ENCODE results near the gene SHB. TPM values are rescaled to one million over a fixed set of nuclear protein-coding genes. Genes with fewer than 3 reads are reported as not detected.

SHB gene
- total and polyA plus RNA-seq, 2 of the 8 experiments (the other 6 are each of a cell fraction or from before 2014, with no cell fraction given) = 4.1 to 12.6 TPM

- TF ChIP-seq RNF2 (IDR thresholded peaks at IDR 0.05; ENCODE audit: borderline replicate concordance, low read depth, low read length, missing control alignments, poor library complexity, severe bottlenecking) (no peak), JUND (IDR thresholded peaks at IDR 0.05; ENCODE audit: low read length) (no peak), SP4 (IDR thresholded peaks at IDR 0.05; ENCODE audit: low read length) (no peak), TBP (IDR thresholded peaks at IDR 0.05; ENCODE audit: low read depth, low read length) (no peak), JUN (IDR thresholded peaks at IDR 0.05; ENCODE audit: low read depth, low read length) (no peak), CTBP2 (IDR thresholded peaks at IDR 0.05; ENCODE audit: borderline replicate concordance, insufficient read depth, insufficient read length, low read length) (no peak)
- TF ChIP-seq, protein P1, sequence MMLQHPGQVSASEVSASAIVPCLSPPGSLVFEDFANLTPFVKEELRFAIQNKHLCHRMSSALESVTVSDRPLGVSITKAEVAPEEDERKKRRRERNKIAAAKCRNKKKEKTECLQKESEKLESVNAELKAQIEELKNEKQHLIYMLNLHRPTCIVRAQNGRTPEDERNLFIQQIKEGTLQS (IDR thresholded peaks at IDR 0.05; ENCODE audit: insufficient read depth, low read depth, low read length) = no peak
Observed at GRCh38 chr9:37938121-37938891, 130.7 kb downstream of the SHB start (continued).
